Articular chondrocyte of knee joint (primary cell): ENCODE results near the gene CCN5. TPM values are rescaled to one million over a fixed set of nuclear protein-coding genes. Genes with fewer than 3 reads are reported as not detected.

ENCODE experiments used
- total RNA-seq: library from RNA; depleted of rRNA; stranded (reverse); fragments of >200 nt; gene quantifications from 2 replicates; pipeline ENCODE4 v1.2.3, GENCODE V29; 2012

Gene CCN5
- 21.1 and 76.7 TPM in 2 replicates for total RNA-seq

GRCh38 chr20:44714701-44715498 is at the start of gene CCN5:
TSS of gene CCN5 (plus strand) at chr20:44715369. CDS start at chr20:44715391, 22 bp downstream.

GRCh38 chr20:44745598-44746366 is 30.6 kb downstream of the CCN5 start, which contains the start of gene KCNK15:
TSS of gene KCNK15 (plus strand) at chr20:44745865. CDS start at chr20:44745911, 46 bp downstream.

Other genes with a start within 250 kb of the CCN5 start
- gene TTPAL, start 239.5 kb upstream of the CCN5 start, total RNA-seq: 18.8 and 21.3 TPM in 2 replicates
- gene SERINC3, start 193.3 kb upstream of the CCN5 start, total RNA-seq: 139 and 154 TPM in 2 replicates
- 90.5 and 124 TPM in 2 replicates for gene PKIG, start 132.8 kb upstream of the CCN5 start, total RNA-seq
- gene ADA, start 63.7 kb upstream of the CCN5 start, total RNA-seq: 7.9 and 8.4 TPM in 2 replicates
- gene KCNK15, start 30.5 kb downstream of the CCN5 start, total RNA-seq: 6.8 and 28.2 TPM in 2 replicates
- 0.13 and 0.22 TPM in 2 replicates for gene RIMS4, start 95.2 kb downstream of the CCN5 start, total RNA-seq
- 133 and 155 TPM in 2 replicates for gene YWHAB, start 170.3 kb downstream of the CCN5 start, total RNA-seq
- gene PABPC1L, start 194.7 kb downstream of the CCN5 start, total RNA-seq: 7.2 and 8.4 TPM in 2 replicates
- 15.3 and 16.4 TPM in 2 replicates for gene TOMM34, start 245.0 kb downstream of the CCN5 start, total RNA-seq